T-helper 1 cell treated with Interleukin-12 subunit alpha and Interleukin-12 subunit beta and Interleukin-4 antibody, amounts not matched to agents 30 ng/mL and 1 ng/mL, for 36 hours (primary cell): ENCODE results near the gene KRTDAP. TPM values are rescaled to one million over a fixed set of nuclear protein-coding genes. Genes with fewer than 3 reads are reported as not detected.

Source experiments
- intact Hi-C: fragments of 100-400 bp; cut with micrococcal nuclease; formaldehyde crosslinking; loops from one replicate; pipeline ENCODE4 v1.15.1; 2024
- total RNA-seq: library from RNA; stranded (reverse); gene quantifications from 2 replicates; pipeline ENCODE4 v1.2.3, GENCODE V29; 2022

Gene KRTDAP, protein sequence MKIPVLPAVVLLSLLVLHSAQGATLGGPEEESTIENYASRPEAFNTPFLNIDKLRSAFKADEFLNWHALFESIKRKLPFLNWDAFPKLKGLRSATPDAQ
- total RNA-seq: not detected in 2 replicates

DNA sequence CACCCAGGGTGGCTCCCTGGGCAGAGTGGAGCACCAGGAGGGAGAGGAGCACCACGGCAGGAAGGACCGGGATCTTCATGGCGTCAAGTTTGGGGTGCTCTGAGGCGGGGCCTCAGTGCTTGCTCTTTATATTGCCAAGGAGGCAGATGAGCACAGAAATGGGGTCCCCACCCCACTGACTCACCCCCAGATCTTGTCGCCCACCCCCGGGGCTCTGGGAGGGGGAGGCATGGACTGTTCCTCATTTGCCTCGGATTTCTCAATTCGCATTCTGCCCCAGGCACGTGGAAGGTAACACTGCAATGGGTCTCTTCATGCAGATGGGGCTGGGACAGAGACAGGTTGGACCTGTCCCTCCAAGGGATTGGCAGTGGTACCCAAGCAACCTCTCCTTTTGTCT, at the start of gene KRTDAP:
Gene KRTDAP (minus strand): TSS at position 101 of the 400 bp plus-strand sequence. CDS start 22 bp downstream, at position 79.
- intact Hi-C loops: no loop called here

DNA sequence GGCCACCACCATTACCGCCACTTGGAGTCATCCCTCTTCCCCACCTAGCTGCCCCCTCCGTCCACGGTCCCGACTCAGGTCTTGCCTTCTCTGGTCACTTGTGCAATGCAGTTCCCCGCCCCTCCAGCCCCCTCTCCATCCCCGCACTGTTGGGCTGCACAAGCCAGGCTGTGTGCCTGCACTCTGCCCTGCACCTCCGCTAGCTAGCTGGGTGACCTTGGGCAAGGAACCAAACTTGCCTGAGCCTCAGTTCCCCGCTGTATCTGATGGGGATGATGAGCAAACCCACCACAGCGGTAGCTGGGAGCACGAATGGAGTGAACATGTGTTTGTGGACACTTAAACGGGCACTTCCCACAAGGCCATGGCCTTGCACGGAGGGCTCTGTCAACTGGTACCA, 49.6 kb upstream of the KRTDAP start:
- intact Hi-C loops: loop anchor here (10.0 kb wide), 1 partner anchor 455 kb away; the partner anchor contains the start of gene SDHAF1

DNA sequence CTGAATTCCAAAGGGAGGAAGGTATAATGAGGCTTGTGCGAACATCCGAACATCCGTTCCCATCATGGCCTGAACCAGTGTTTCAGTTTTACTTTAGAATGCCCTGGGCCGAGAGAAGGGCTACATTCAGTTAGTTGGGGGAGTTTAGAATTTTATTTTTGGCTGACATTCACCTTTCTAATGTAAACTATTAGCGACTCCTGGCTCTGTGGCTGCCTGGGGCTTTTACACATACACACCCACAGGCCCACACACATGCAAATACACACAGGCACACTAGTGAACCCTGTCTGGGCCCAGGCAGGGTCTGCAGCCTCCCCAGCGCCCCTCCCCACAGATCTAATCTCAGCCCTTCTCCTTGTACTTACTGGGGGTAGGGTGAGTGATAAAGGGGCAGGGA, 49.0 kb upstream of the KRTDAP start:
- intact Hi-C loops: no loop called here

DNA sequence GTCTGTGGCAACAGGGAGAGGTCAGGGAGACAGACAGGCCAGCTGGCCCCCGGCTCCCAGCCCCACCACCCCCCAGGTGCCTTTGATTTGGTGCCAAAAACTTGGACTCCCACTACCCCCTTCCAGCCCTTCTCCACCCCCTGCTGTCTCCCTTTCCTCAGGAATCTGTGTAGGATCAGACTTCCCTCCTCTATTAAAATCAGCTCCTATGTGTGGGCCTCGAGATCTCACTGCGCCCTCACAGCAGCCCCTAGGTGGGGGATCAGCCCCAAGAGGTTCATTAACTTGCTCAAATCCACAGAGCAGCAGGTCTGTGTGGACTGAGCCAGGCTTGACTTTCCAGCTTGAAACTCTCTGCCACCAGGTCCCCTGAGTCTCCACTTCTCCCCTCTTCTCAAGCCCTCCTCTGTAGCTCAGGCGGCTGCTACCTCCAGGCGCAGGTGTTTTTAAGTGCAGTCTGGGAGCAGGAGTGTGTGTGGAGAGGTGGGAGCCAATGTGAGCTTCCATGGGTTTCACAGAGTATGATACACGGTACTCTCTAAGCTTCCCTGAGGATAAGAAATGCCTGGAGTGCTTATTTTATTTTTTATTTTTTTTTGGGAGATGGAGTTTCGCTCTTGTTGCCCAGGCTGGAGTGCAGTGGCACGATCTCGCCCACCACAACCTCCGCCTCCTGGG, 44.7 kb upstream of the KRTDAP start:
- intact Hi-C loops: no loop called here

DNA sequence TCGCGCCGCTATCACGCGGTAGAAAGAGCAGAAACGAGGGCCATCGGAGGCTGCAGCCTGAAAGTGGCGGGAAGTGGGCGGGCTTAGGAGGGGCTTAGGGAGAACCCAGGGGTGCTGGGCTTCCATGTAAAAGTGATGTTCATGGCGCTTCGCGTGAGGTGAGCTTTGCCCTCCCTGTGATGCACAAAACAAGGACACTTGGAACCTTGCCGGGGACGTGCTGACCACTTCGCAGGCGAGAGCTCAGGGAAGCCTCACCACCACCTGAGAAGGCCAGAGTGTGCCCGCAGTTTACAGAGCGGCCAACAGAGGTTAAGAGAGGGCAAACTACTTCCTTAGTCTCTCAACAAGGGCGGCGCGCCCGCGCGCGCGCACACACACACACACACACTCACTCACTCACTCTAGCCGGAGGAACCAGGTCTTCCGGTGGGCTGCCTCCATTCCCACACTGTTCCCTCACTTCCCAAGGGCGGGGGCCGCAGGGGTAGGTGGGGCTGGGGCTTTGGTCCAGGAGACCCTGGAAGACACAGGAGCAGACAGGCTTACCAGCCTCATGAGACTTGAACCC, 43.6 kb upstream of the KRTDAP start:
- intact Hi-C loops: no loop called here

DNA sequence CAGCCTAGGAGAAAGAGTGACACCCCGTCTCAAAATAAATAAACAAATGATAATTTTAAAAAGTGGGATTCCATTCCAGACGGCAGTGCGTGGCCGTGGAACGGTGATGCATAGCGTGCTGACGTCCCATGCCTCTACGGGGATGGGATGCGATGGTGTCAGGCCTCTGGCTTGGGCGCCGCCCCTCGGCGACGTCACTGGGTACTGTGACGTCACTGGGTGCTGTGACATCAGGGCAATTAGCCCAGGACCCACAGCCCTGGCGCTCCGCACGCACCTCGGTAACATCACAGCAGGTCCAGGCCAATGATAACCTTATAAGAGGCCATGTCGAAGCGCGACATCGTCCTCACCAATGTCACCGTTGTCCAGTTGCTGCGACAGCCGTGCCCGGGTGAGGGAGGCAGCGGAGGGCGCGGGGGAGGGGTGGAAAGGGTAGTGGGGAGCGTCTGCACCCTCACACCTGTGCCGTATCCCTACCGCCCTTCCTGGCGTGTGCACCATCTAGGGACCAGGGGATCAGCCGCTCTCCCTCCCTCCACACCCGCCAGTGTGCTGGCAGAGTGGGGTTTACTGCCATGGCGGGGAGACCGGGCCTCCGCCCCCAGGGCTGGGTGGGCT, 43.0 kb upstream of the KRTDAP start, which contains the start of gene GAPDHS:
Gene GAPDHS (plus strand): TSS at position 256 of the 621 bp plus-strand sequence. CDS start 72 bp downstream, at position 328.
- intact Hi-C loops: no loop called here

DNA sequence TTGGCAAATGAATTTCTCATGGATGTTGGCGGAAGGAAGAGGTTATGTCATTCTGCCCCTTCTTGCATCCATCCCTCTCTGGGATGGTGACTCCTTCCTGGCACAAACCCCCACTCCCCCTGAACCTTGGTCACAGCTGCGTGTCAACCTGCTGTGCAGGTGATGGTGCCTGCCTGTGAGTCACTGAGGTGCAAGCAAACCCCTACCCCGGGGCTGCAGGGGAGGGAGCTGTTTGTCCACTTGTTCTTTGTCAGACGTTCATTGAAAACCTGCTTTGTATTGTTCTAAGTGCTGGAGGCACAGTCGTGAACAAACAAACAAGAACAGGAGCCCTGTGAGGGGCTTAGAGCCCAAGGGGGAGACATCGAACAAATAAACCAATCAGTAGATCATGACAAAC, 41.0 kb upstream of the KRTDAP start:
- intact Hi-C loops: no loop called here

DNA sequence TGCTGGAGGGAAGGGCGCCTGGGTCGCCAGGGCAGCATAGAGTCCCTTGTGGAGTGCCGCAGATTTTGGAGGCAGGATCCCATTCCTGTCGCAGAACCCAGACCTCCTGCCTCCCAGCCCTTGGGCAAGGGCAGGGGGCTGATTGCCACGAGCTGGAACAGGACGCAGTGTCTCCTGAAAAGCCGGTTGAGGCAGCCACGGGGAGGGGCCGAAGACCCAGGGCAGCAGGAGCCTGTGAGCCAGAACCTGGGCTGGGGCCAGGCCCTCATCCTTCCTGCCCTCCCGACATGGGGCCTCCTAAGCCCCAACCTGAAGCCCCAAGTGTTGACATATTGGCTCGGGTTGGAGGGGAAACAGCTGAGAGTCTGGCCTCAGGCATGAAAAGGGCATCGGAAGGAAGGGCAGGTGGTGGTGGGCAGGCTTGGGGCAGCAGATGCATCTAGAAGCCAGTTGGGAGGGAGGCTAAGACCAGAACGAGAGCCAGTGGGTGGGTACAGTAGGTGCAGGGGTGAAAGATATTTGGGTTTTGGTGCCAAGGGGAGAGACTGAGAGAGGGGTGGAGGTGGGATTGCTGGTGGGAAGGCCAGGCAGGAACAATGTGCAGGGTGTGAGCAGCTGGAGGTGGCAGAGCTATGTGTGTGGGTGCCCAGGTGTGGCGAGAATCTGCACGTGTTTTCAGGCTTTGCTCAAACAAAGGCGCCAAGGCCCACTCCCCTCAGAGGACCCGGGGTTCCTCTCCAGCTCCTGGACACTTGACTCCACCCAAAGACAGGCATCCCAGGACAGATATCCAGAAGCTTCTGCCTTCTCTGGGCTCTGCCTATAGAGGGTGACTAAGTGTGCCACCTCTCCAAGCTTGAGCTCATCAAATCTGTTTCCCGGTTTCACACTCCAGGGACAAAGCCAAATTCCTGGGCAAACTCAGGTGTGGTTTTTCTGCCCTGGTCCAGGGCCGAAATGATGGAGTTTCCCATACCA, 39.3 kb upstream of the KRTDAP start:
- intact Hi-C loops: no loop called here

DNA sequence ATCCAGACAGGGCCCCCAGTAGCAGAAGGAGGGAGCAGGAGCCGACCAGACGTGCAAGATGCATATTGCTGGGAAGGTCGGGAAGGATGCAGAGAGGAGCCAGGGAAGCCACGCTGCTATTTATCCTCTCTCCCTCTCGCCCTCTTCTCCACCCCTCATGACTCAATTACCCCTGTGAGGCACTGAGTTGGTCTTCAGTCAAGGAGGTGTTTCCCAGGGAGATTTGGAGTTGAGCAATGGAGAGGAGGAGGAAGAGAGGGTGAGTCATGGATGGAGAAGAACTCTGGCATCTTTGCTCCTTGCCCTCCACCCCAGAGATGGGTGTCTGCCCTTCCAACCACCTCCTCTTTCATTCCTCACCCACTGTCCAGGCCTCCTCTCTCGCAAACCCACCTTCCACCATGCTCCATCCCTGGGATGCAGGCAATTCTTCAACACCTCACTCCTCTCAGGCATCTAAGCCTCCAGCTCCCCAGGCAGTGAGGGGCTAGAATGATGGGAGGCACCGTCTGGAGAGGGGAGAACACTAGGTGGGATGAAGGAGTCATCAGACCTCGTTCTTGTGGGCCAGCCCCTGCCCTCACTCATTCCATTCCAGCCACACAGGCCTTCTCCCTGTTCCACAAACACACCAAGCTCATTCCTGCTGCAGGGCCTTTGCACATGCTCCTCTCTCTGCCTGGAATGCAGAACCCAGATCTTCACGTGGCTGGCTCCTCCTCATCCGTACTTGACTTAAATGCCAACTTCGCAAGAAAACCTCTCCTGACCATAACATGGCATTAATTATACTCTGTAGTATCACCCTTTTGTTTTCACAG, 38.2 kb upstream of the KRTDAP start, which contains the start of gene SBSN:
Gene SBSN (minus strand): TSS at position 94 of the 821 bp plus-strand sequence. CDS start 30 bp downstream, at position 64.
- intact Hi-C loops: no loop called here

DNA sequence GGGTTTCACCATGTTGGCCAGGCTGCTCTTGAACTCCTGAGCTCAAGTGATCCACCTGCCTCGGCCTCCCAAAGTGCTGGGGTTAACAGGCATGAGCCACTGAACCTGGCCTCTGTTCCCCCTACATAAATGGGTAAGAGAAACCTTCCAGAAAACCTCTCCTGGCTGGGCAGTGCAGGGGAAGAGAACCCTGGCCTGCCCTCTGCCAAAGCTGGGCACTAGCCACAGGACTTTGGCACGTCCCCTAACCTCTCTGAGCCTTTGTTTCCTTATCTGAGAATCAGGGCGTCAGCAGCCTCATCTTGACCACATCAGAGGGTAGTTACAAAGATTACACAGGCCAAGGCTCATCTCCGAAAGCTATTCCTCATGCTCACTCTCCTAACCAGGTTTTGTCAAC, 35.6 kb upstream of the KRTDAP start:
- intact Hi-C loops: no loop called here

DNA sequence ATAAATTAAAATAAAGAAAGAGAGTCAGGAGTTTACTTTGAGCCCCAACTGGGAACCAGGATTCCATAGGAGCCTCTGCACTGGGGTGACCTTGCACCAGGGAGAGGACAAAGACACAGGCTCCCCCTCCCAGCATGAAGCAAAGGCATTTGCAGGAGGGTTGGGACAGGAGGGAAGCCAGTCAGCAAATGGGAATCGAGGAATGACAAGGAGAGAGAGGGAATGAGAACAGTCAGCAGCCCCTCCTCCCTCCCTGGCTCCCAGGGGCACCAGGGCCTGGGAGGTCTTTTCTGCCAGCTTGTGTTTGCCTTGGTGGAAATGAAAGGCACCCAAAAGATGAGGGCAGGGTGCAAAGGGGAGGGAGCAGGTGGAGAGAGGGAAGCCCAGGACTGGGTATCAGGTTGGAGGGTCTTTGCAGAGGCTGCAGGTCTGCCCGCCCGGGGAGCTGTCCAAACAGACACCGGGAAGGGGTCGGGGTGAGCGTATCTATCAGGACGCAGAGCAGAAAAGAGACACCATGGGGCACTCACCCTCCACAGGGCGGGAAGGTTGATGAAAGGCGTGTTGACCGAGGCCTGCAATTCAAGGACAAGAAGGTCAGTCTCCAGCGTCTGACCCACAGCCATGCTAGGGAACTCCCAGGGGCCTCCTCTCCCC, 34.0 kb upstream of the KRTDAP start:
- intact Hi-C loops: no loop called here

DNA sequence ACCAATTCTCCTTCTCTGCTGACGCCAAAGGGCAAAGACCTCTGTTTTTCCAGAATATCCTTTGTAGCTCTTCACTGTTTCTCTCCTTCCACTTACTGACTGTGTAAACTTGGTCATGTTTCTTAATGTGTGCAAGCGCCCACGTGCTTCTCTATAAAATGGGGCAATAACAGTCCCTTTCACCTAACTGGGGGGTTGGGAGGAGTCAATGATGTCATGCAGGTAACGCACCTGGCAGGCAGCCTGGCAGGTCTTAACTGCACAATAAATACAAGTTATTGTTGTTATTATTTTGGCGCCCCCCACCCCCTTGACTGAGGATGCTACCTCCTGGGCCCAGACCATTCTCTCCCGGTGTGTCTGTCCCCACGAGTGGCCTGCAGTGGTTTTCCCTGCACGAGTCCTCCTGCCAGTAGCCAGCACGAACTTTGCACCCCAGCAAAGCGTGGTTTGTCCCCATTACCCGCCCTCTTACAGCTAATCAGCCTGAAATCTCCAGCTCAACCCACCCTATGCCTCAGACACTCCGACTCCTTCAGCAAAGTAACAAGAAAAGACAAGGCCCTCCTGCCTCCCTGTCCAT, 32.6 kb upstream of the KRTDAP start:
- intact Hi-C loops: no loop called here

DNA sequence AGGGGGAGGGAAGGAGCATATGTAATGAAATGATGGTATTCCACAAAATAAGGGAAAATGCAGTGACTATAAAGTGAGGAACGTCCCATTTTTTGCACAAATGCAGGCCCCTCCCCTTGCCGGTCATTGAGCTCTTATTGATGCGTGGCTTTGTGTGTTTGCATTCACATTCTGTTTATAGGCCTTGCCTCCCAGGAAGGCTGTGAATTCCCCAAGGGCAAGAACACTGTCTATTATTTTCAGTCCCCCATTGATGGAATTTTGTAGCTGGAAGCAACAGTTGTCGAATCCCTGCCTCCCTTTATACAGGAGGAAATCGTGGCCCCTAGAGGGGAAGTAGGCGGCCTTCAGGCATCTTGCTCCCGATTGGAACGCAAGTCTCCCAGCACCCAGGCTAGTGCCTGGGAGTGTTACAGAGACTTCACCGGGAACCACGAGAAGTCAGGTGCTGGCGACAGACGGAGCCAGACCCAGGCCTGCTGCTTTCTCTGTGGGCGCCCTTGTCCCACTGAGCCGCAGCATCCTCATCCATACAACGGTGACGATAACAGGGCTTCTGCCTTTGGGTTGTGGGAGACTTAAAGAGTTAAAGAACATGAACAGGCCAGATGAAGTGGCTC, 31.0 kb upstream of the KRTDAP start:
- intact Hi-C loops: no loop called here

DNA sequence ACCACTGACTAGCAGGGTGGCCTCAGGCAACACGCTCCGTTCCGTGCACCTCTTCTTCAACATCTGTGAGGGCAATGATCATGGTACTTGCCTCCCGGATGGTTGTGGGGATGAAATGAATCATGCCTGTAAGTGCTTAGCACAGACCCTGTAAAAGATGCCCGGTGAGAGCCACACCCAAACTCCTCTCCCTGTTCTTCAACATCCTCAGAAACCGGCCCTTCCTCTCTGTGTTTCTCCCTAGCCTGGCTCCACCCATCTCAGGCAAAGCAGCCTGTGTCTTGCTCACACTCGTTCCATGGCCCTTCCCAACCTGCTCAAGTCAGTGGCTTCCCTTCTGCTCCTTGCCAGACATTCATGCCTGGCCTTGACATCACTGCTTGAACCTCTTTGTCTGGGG, 29.0 kb upstream of the KRTDAP start:
- intact Hi-C loops: no loop called here

DNA sequence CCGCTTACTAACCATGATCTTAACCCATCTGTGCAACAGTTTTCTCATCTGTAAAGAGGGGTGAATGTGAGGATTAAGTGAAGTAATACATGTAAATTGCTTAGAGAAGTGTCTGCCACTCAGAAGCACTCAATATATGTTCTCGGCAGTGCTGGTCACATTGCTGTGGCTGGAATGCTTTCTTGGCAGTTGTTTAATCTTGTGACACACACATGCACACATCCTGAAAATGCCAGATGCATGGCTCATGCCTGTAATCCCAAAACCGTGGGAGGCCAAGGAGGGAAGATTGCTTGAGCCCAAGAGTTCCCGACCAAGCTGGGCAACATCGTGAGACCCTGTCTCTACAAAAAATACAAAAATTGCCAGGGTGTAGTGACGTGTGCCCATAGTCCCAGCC, 28.0 kb upstream of the KRTDAP start:
- intact Hi-C loops: no loop called here

DNA sequence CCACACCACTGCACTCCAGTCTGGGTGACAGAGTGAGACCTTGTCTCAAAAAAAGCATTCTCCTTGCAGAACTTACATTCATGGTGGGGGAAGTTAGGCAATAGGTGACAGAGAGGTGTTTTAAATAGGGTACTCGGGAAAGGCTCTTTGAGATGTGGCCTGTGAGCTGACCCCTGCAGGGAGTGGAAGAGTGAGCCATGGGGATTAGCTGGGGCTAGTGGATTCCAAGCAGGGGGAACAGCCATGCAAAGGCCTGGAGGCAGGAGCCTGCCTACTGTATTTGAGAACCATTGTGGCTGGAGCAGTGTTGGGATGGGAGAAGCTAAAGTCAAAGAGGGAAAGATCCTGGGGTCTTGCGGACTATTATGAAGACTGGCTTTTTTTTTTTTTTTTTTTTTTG, 27.1 kb upstream of the KRTDAP start:
- intact Hi-C loops: no loop called here

DNA sequence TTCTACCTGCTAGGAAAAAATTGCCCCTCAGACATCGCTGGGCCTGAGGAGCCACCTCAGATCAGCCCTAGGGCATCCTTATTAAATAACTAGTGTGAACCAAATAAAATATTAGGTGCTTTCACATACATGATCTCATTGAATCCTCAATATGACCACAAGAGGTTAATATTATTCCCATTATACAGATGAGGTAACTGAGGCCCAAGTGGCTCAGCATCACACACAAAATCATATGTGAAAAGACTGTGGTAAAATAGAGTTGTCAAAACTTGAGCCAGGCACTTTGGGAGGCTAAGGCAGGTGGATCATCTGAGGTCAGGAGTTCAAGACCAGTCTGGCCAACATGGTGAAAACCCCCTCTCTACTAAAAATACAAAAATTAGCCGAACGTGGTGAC, 26.0 kb upstream of the KRTDAP start:
- intact Hi-C loops: no loop called here

DNA sequence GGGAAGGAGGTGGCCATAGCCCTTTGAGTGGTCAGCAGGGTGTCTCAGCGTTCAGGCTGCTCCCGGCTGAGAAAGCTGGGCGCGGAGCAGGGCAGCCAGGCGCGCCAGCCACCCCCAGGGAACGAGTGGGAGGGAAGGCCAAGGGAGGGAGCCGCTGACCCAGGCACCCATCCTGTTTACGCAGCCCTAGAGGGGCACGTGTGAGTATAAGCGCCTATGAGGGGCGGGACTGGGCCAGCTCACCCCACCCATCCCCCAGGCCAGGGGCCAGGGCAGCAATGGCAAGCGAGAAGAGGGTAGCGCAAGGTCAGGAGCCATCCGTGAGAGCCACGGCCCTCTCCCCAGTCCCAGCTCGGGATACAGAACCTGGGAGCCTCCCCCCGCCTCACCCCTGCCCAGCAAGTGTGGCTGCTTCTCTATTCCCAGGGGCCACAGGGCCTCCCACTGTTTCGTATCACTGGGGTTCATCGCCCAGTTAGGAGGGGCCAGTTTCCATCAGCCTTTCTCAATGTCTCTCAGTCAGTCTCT, 24.1 kb upstream of the KRTDAP start:
- intact Hi-C loops: no loop called here
